Endothelial cell of umbilical vein (primary cell): ENCODE results near the gene KCNMA1. TPM values are rescaled to one million over a fixed set of nuclear protein-coding genes. Genes with fewer than 3 reads are reported as not detected.

Source experiments
- BruUV-seq: library from RNA; stranded (reverse); fragments of 400-500 nt; replicated peaks from 2 replicates; lab custom pipeline; 2021; lab: Mats Ljungman, UMichigan
- CTCF ChIA-PET: fragments of 300-600, 350-600 bp; sonication (Branson Sonifier 250); formaldehyde crosslinking; loops from one replicate; lab custom pipeline; 2021; ENCODE audit warnings: antibody characterized with exemption, inconsistent platforms; lab: Charles Lee
- POLR2A ChIA-PET: fragments of 300-600, 350-600 bp; sonication (Branson Sonifier 250); formaldehyde crosslinking; loops from one replicate; lab custom pipeline; 2021; ENCODE audit warnings: antibody characterized with exemption, inconsistent platforms; lab: Charles Lee
- DNase-seq: peaks from one replicate; pipeline ENCODE4 v3.0.0-alpha.2; 2011; ENCODE audit warnings: low read depth, low spot score
- FAIRE-seq: peaks from 2 replicates; lab custom pipeline; 2011; peaks lifted over from hg19 to GRCh38; lab: Jason Lieb, UNC
- H2AFZ ChIP-seq: 2 replicates; pipeline ENCODE4 v1.6.0; 2012; ENCODE audit warnings: low read depth, low read length, control low read depth, inconsistent platforms
- H3K27ac ChIP-seq: 2 replicates; pipeline ENCODE4 v1.5.1; 2011; ENCODE audit warnings: low read depth, mild to moderate bottlenecking, control low read depth, low read length, moderate library complexity; ENCODE audit not compliant: insufficient read depth
- H3K27me3 ChIP-seq, 2 experiments: 2 replicates each; pipeline versions ENCODE4 v1.6.0 to v1.6.1; 2011; ENCODE audit warnings: low read length in 2 of 2, mixed read lengths in 1 of 2; ENCODE audit not compliant: control insufficient read depth in 2 of 2, insufficient read depth in 2 of 2
- H3K36me3 ChIP-seq, 2 experiments: 2 replicates in 1 of 2; 3 replicates in 1 of 2; pipeline ENCODE4 v1.5.1; 2011; ENCODE audit warnings: low read length in 2 of 2, mild to moderate bottlenecking in 1 of 2, moderate library complexity in 1 of 2; ENCODE audit not compliant: control insufficient read depth in 2 of 2, insufficient read depth in 2 of 2; ENCODE audit errors: extremely low read depth in 1 of 2
- H3K4me1 ChIP-seq: 3 replicates; pipeline ENCODE4 v1.5.1; 2011; ENCODE audit warnings: mild to moderate bottlenecking, low read length; ENCODE audit not compliant: control insufficient read depth, insufficient read depth; ENCODE audit errors: extremely low read depth
- H3K4me2 ChIP-seq: 2 replicates; pipeline ENCODE4 v1.6.1; 2011; ENCODE audit warnings: low read length, control low read depth, mixed read lengths; ENCODE audit not compliant: insufficient read depth
- H3K4me3 ChIP-seq, 3 experiments: fragments of 200-600 bp in 1 of 3; sonication (generic), shearing (Covaris generic) in 1 of 3; replicated peaks in 1 of 3; 2 replicates each; pipeline ENCODE4 v1.5.1; 2011 to 2016; ENCODE audit warnings: control low read depth in 3 of 3, low read length in 3 of 3, mild to moderate bottlenecking in 2 of 3, inconsistent platforms in 1 of 3, low read depth in 1 of 3, moderate library complexity in 1 of 3; ENCODE audit not compliant: insufficient read depth in 1 of 3
- H3K79me2 ChIP-seq: 2 replicates; pipeline ENCODE4 v1.6.0; 2012; ENCODE audit warnings: low read length, inconsistent platforms; ENCODE audit not compliant: control insufficient read depth, insufficient read depth
- H3K9ac ChIP-seq: replicated peaks from 2 replicates; pipeline ENCODE3; 2011; ENCODE audit warnings: low read length, control low read depth; ENCODE audit not compliant: insufficient read depth; ENCODE audit errors: extremely low read depth
- H3K9me1 ChIP-seq: replicated peaks from 3 replicates; pipeline ENCODE4 v1.6.0; 2011; ENCODE audit warnings: mild to moderate bottlenecking, low read length; ENCODE audit not compliant: control insufficient read depth, insufficient read depth; ENCODE audit errors: extremely low read depth
- H3K9me3 ChIP-seq: replicated peaks from 2 replicates; pipeline ENCODE4 v1.5.1; 2012; ENCODE audit warnings: low read length, inconsistent platforms; ENCODE audit not compliant: control insufficient read depth, insufficient read depth
- H4K20me1 ChIP-seq: replicated peaks from 2 replicates; pipeline ENCODE3; 2011; ENCODE audit warnings: mild to moderate bottlenecking, low read length; ENCODE audit not compliant: control insufficient read depth, insufficient read depth; ENCODE audit errors: extremely low read depth
- CTCF ChIP-seq, 2 donors: IDR thresholded peaks; 1 replicate in 1 of 2; 2 replicates in 1 of 2; pipeline ENCODE4 v1.5.1; 2011; ENCODE audit warnings: low read length in 2 of 2, mild to moderate bottlenecking in 2 of 2, moderate library complexity in 2 of 2, control low read depth in 1 of 2, inconsistent platforms in 1 of 2, low read depth in 1 of 2; ENCODE audit not compliant: insufficient read depth in 1 of 2; ENCODE audit errors: extremely low read depth in 1 of 2
- EZH2 ChIP-seq: IDR thresholded peaks from 2 replicates; pipeline ENCODE4 v1.6.1; 2012; ENCODE audit warnings: borderline replicate concordance, low read depth, mild to moderate bottlenecking, moderate library complexity, low read length, inconsistent platforms; ENCODE audit not compliant: severe bottlenecking
- FOS ChIP-seq: IDR thresholded peaks from 2 replicates; pipeline ENCODE4 v1.6.1; 2011; ENCODE audit warnings: mild to moderate bottlenecking, low read length, moderate library complexity, borderline replicate concordance; ENCODE audit not compliant: insufficient read depth
- GATA2 ChIP-seq: IDR thresholded peaks from 2 replicates; pipeline ENCODE4 v1.7.0; 2011; ENCODE audit warnings: low read depth, mild to moderate bottlenecking, moderate library complexity, mixed read lengths, low read length; ENCODE audit not compliant: insufficient read length, insufficient read depth
- JUN ChIP-seq: IDR thresholded peaks from 2 replicates; pipeline ENCODE4 v1.6.1; 2011; ENCODE audit warnings: borderline replicate concordance, low read depth; ENCODE audit not compliant: insufficient read length, insufficient read depth
- MAX ChIP-seq: IDR thresholded peaks from 2 replicates; pipeline ENCODE4 v1.6.1; 2011; ENCODE audit not compliant: insufficient read depth, insufficient read length
- MYC ChIP-seq: IDR thresholded peaks from one replicate; pipeline ENCODE4 v1.6.1; 2011; ENCODE audit warnings: mild to moderate bottlenecking, low read depth, low read length
- POLR2A ChIP-seq: IDR thresholded peaks from 2 replicates; pipeline ENCODE4 v1.6.1; 2012; ENCODE audit warnings: low read depth, mild to moderate bottlenecking, control low read depth, low read length
- POLR2AphosphoS5 ChIP-seq: IDR thresholded peaks from 2 replicates; pipeline ENCODE4 v1.6.1; 2012; ENCODE audit warnings: low read depth, mild to moderate bottlenecking, control low read depth, low read length, moderate library complexity; ENCODE audit not compliant: insufficient read depth
- dilution Hi-C: fragments of 300-500 bp; cut with MboI; formaldehyde crosslinking; loops from one replicate; pipeline ENCODE4 v1.15.0; 2019; ENCODE audit warnings: low sequenced_read_pairs; ENCODE audit not compliant: extremely low pct_ligation_motif_present
- intact Hi-C: fragments of 100-400 bp; cut with micrococcal nuclease; formaldehyde crosslinking; loops from one replicate; pipeline ENCODE4 v1.10.0; 2022
- polyA plus RNA-seq, 4 experiments: library from polyadenylated mRNA; depleted of rRNA in 3 of 4; stranded (reverse) in 3 of 4; unstranded in 1 of 4; fragments of >200 nt; gene quantifications; 2 replicates each; pipeline versions ENCODE4 v1.2.1 to v1.2.3, GENCODE V29; 2011 to 2012; ENCODE audit warnings: missing spikeins in 1 of 4
- total RNA-seq: library from RNA; stranded (reverse); gene quantifications from 2 replicates; pipeline ENCODE4 v1.2.3, GENCODE V29; 2021

The KCNMA1 gene
- total and polyA plus RNA-seq, 2 donors (not counting 3 experiments of a cell fraction or from before 2014, with no cell fraction given): 0.10 to 0.82 TPM

GRCh38 chr10:77156406-77156879, 481.2 kb downstream of the KCNMA1 start:
- Histone ChIP-seq H3K9ac (no peak overlapping the region), H3K27me3 (no peaks in the 10 kb centered on the region), H3K4me3 (no peak overlapping the region), H3K4me1 (peaks cover 27% of the 10 kb centered on the region), H3K9me1 (no peaks in the 10 kb centered on the region), H3K36me3 (no peaks in the 10 kb centered on the region), H3K4me2 (peak overlapping the region; percentile 14), H3K79me2 (no peaks in the 10 kb centered on the region), H2AFZ (peak overlapping the region; percentile 26), H4K20me1 (no peaks in the 10 kb centered on the region), H3K27ac (peak overlapping the region; percentile 32), H3K9me3 (no peaks in the 10 kb centered on the region)
- no TSS peak for BruUV-seq
- dilution Hi-C loops: no loop called here
- TF ChIP-seq GATA2: peak; percentile 53
- no peak for TF ChIP-seq CTCF (IDR thresholded peaks at IDR 0.05; ENCODE audit: extremely low read depth in 1 of 2, insufficient read depth in 1 of 2, low read depth in 1 of 2, low read length in 2 of 2)
- TF ChIP-seq MYC: no peak
- peak; percentile 78 for TF ChIP-seq FOS
- DNase-seq: peak; percentile 83
- ChIA-PET POLR2A (no interaction called here), CTCF (interaction anchor here (0.9 to 1.7 kb wide), 2 partner anchors 9 to 18 kb away, joined by 3 to 10 read pairs; no protein-coding TSS in a partner anchor)
- FAIRE-seq: peak; percentile 94
- intact Hi-C loops: no loop called here

- Histone ChIP-seq H3K27ac (no peak overlapping the region), H2AFZ (no peak overlapping the region), H3K9ac (no peak overlapping the region), H3K4me3 (no peak overlapping the region), H3K4me2 (no peak overlapping the region), H3K27me3 (no peaks in the 10 kb centered on the region), H4K20me1 (no peaks in the 10 kb centered on the region), H3K9me1 (no peaks in the 10 kb centered on the region), H3K4me1 (peaks cover 12% of the 10 kb centered on the region), H3K9me3 (no peaks in the 10 kb centered on the region), H3K36me3 (no peaks in the 10 kb centered on the region), H3K79me2 (no peaks in the 10 kb centered on the region)
- DNase-seq (peak; percentile 28), FAIRE-seq (no peak)
- TF ChIP-seq CTCF (IDR thresholded peaks at IDR 0.05; ENCODE audit: extremely low read depth in 1 of 2, insufficient read depth in 1 of 2, low read depth in 1 of 2, low read length in 2 of 2): no peak
- TF ChIP-seq POLR2AphosphoS5: no peak
- TF ChIP-seq EZH2: no peak
- TF ChIP-seq POLR2A: no peak
- no peak for TF ChIP-seq JUN
- no peak for TF ChIP-seq MYC
- TF ChIP-seq GATA2: no peak
- TF ChIP-seq MAX: no peak
- TF ChIP-seq FOS: no peak
- BruUV-seq: no TSS peak
- ChIA-PET POLR2A (no interaction called here), CTCF (no interaction called here)
- intact Hi-C loops (no loop called here), dilution Hi-C loops (no loop called here)
Observed at GRCh38 chr10:77152256-77152655, 485.4 kb downstream of the KCNMA1 start.
